HL-60 (cell line): ENCODE data around the gene PHF21B.

Experiments used
- DNase-seq, 2 experiments: peaks; one replicate each; pipeline ENCODE4 v3.0.0-alpha.2; 2010 to 2020; ENCODE audit warnings: low read depth in 1 of 2, low spot score in 1 of 2
- H3K27ac ChIP-seq: fragments of 250-450 bp; sonication (Bioruptor Pico); replicated peaks from 2 replicates; pipeline ENCODE4 v1.5.1; 2020; ENCODE audit warnings: mild to moderate bottlenecking, moderate library complexity
- H3K27me3 ChIP-seq: fragments of 250-450 bp; sonication (Bioruptor Pico); 2 replicates; pipeline ENCODE4 v1.5.1; 2021; ENCODE audit warnings: mild to moderate bottlenecking, moderate library complexity; ENCODE audit not compliant: insufficient read depth, poor library complexity, severe bottlenecking
- H3K4me3 ChIP-seq: replicated peaks from 2 replicates; pipeline ENCODE4 v1.5.1; 2011; ENCODE audit warnings: mild to moderate bottlenecking, control low read depth, low read length; ENCODE audit not compliant: insufficient read depth
- CTCF ChIP-seq: IDR thresholded peaks from one replicate; pipeline ENCODE4 v1.5.1; 2011; ENCODE audit warnings: low read length, control low read depth, inconsistent platforms; ENCODE audit not compliant: insufficient read depth
- GABPA ChIP-seq: IDR thresholded peaks from 2 replicates; pipeline ENCODE4 v1.6.1; 2012; ENCODE audit warnings: low read depth
- POLR2AphosphoS5 ChIP-seq: IDR thresholded peaks from 2 replicates; pipeline ENCODE4 v1.6.1; 2012; ENCODE audit warnings: low read depth
- REST ChIP-seq: IDR thresholded peaks from 2 replicates; pipeline ENCODE4 v1.6.1; 2012; ENCODE audit warnings: low read depth; ENCODE audit not compliant: insufficient replicate concordance
- SPI1 ChIP-seq: IDR thresholded peaks from 2 replicates; pipeline ENCODE4 v1.6.1; 2012; ENCODE audit warnings: low read depth, mild to moderate bottlenecking, borderline replicate concordance

The PHF21B gene

GRCh38 chr22:44996648-44997047 is 13.2 kb downstream of the PHF21B start:
- no peaks in the 10 kb centered on the region for H3K27me3 ChIP-seq
- TF ChIP-seq GABPA = no peak
- no peak for TF ChIP-seq SPI1
- no peak for TF ChIP-seq POLR2AphosphoS5
- TF ChIP-seq REST = no peak
- no peak for TF ChIP-seq CTCF
- no peak overlapping the region for H3K4me3 ChIP-seq
- no peak for DNase-seq
- no peak overlapping the region for H3K27ac ChIP-seq

GRCh38 chr22:44996120-44996519 is 13.7 kb downstream of the PHF21B start:
- TF ChIP-seq CTCF (no peak), SPI1 (no peak), POLR2AphosphoS5 (no peak), GABPA (no peak), REST (no peak)
- Histone ChIP-seq H3K4me3 (no peak overlapping the region), H3K27me3 (no peaks in the 10 kb centered on the region), H3K27ac (no peak overlapping the region)
- no peak for DNase-seq

- H3K4me3 ChIP-seq = no peak overlapping the region
- TF ChIP-seq POLR2AphosphoS5 = no peak
- no peak for TF ChIP-seq GABPA
- no peak for TF ChIP-seq SPI1
- no peak for TF ChIP-seq REST
- no peak for TF ChIP-seq CTCF
- DNase-seq = no peak
- no peak overlapping the region for H3K27ac ChIP-seq
- no peaks in the 10 kb centered on the region for H3K27me3 ChIP-seq
Measured at GRCh38 chr22:44995715-44996114, 14.1 kb downstream of the PHF21B start.
